Stomach (tissue), 9 donors: Measurements from ENCODE around the gene ROBO2. TPM values are rescaled to one million over a fixed set of nuclear protein-coding genes. Genes with fewer than 3 reads are reported as not detected.

Experiments
- DNase-seq, 2 donors: peaks; one replicate each; pipeline versions ENCODE4 v3.0.0 to v3.0.0-alpha.2; 2013 to 2019
- H3K27ac ChIP-seq, 5 donors: fragments of 200-600 bp in 4 of 5; sonication (generic) in 4 of 5; one replicate each; pipeline ENCODE4 v1.5.1; 2013 to 2019; ENCODE audit warnings: mild to moderate bottlenecking in 1 of 5, moderate library complexity in 1 of 5
- H3K27me3 ChIP-seq, 3 donors: fragments of 200-600 bp; sonication (generic); one replicate each; pipeline ENCODE4 v1.5.1; 2017 to 2019; ENCODE audit warnings: mixed run types in 1 of 3
- H3K36me3 ChIP-seq, 4 donors: fragments of 200-600 bp; sonication (generic); 1 replicate in 3 of 4; 2 replicates in 1 of 4; pipeline ENCODE4 v1.5.1; 2016 to 2019
- H3K4me1 ChIP-seq, 4 donors: fragments of 200-600 bp; sonication (generic); one replicate each; pipeline ENCODE4 v1.5.1; 2016 to 2019
- H3K4me3 ChIP-seq, 4 donors: fragments of 200-600 bp; sonication (generic) in 3 of 4; one replicate each; pipeline ENCODE4 v1.5.1; 2016 to 2019; ENCODE audit warnings: mild to moderate bottlenecking in 1 of 4
- H3K9me3 ChIP-seq, 4 donors: fragments of 200-600 bp; sonication (generic); one replicate each; pipeline ENCODE4 v1.5.1; 2016 to 2019
- EP300 ChIP-seq: sonication (generic); formaldehyde crosslinking; IDR thresholded peaks from one replicate; pipeline ENCODE4 v1.6.1; 2017; ENCODE audit warnings: antibody characterized with exemption
- POLR2A ChIP-seq, 4 donors: fragments of 450-650 bp; IDR thresholded peaks; one replicate each; pipeline ENCODE4 v1.6.1; 2016; ENCODE audit warnings: antibody characterized with exemption in 4 of 4, control low read depth in 2 of 4, mild to moderate bottlenecking in 1 of 4, moderate library complexity in 1 of 4
- POLR2AphosphoS5 ChIP-seq, 3 donors: sonication (generic); formaldehyde crosslinking; IDR thresholded peaks; one replicate each; pipeline ENCODE4 v1.6.1; 2016; ENCODE audit warnings: antibody characterized with exemption in 3 of 3
- WGBS, 5 donors: extraction: QIAGEN DNeasy Blood & Tissue Kit in 3 of 5; methylation state at CpG; one replicate each; pipeline versions ENCODE4 v1.1.5 to v1.1.7; 2013 to 2018; 5-methylcytosine and 5-hydroxymethylcytosine counted together
- intact Hi-C: fragments of 100-400 bp; cut with DNase I; formaldehyde crosslinking; loops from one replicate; pipeline ENCODE4 v1.15.1; 2023; ENCODE audit warnings: low total_unique reads
- polyA plus RNA-seq, 3 donors: library from polyadenylated mRNA; stranded (reverse); fragments of 200-250 nt; gene quantifications; one replicate each; pipeline ENCODE4 v1.2.3, GENCODE V29; 2013
- total RNA-seq, 5 donors: library from RNA; depleted of rRNA; stranded (reverse); fragments of >200 nt; gene quantifications; one replicate each; pipeline versions ENCODE4 v1.1.0 to v1.2.3, GENCODE V29; 2014 to 2016
- TF ChIP-seq, protein P1 (sequence below), 7 experiments: fragments of 450-650 bp in 4 of 7; fragments of 200-600 bp in 3 of 7; sonication (generic) in 3 of 7; IDR thresholded peaks; one replicate each; pipeline ENCODE4 v1.5.1; 2016 to 2019; ENCODE audit warnings: antibody characterized with exemption in 7 of 7, control low read depth in 2 of 7, mild to moderate bottlenecking in 1 of 7
- donor health status: healthy with polysubstance abuse.
- donor health status: Bipolar disorder and iron deficiency.
- donor health status: healthy.

ROBO2 gene
- total and polyA plus RNA-seq, 8 donors = 0.25 to 11.4 (median 0.45) TPM; not detected in 2

DNA sequence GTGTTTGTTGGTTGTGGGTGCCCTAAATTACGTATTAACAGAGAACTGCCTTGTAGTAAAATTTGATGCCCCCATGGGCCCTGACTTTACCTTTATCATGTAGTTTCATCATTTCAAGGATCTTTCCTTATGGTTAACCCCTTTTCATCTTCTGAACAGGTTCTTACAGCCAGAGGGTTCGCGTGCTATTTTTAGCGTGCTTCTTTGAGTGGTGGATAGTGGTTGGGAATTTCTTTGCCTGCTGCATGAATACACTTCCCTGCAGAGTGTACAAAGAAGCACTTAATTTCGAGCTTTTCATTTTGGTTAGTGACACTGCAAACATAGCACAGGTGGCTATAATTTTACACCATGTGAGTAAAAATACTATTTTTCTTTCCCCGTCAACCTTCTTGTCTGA lies 231.8 kb downstream of the ROBO2 start:
- TF ChIP-seq, protein P1, sequence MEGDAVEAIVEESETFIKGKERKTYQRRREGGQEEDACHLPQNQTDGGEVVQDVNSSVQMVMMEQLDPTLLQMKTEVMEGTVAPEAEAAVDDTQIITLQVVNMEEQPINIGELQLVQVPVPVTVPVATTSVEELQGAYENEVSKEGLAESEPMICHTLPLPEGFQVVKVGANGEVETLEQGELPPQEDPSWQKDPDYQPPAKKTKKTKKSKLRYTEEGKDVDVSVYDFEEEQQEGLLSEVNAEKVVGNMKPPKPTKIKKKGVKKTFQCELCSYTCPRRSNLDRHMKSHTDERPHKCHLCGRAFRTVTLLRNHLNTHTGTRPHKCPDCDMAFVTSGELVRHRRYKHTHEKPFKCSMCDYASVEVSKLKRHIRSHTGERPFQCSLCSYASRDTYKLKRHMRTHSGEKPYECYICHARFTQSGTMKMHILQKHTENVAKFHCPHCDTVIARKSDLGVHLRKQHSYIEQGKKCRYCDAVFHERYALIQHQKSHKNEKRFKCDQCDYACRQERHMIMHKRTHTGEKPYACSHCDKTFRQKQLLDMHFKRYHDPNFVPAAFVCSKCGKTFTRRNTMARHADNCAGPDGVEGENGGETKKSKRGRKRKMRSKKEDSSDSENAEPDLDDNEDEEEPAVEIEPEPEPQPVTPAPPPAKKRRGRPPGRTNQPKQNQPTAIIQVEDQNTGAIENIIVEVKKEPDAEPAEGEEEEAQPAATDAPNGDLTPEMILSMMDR (IDR thresholded peaks at IDR 0.05) = no peak
- TF ChIP-seq POLR2AphosphoS5 (IDR thresholded peaks at IDR 0.05) = no peak
- TF ChIP-seq EP300 = no peak
- TF ChIP-seq POLR2A (IDR thresholded peaks at IDR 0.05) = no peak
- Histone ChIP-seq H3K27ac (no peak overlapping the region), H3K36me3 (no peaks in the 10 kb centered on the region), H3K9me3 (no peaks in the 10 kb centered on the region), H3K4me3 (no peak overlapping the region), H3K4me1 (no peaks in the 10 kb centered on the region), H3K27me3 (no peaks in the 10 kb centered on the region)
- no peak for DNase-seq
- intact Hi-C loops = no loop called here
- 82 to 90% (median 87%) methylated on average over 6 of the region's 6 CpGs for WGBS, 5 donors

DNA sequence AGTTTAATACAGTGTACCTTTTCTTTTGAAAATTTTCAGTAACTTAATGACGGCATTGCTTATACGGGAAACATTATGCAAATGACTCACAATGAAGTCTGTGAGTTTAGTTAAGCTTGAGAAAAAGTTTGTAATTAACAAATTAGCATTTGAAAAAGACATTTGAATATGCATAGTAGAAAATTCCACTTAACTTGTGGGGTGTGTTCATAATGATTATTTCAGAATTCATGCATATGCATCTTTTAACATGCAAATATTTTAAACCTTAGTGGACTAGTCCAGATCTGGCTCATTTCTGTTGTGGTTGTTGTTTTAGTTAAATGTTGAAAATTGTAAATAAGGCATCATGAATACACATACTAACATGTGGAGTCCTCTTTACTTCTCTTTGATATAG lies 239.4 kb downstream of the ROBO2 start:
- WGBS, 5 donors = 90 to 98% (median 95%) methylated on average over 2 of the region's 2 CpGs

DNA sequence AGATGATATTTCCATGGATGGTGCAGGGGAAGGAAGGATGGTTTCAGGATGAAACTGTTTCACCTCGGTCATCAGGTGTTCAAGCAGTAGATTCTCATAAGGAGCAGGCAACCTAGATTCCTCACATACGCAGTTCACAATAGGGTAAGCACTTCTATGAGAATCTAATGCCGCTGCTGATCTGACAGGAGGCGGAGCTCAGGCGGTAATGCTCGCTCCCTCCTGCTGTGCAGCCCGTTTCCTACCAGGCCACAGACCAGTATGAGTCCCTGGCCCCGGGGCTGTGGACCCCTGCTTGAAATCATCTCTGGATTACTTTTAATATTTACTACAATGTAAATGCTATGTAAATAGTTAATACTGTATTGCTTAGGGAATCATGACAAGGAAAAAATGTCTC lies 241.8 kb downstream of the ROBO2 start:
- TF ChIP-seq EP300 = no peak

More for the DNA sequence above, 239.4 kb downstream of the ROBO2 start:
- Histone ChIP-seq H3K27ac (no peak overlapping the region), H3K9me3 (no peaks in the 10 kb centered on the region), H3K36me3 (no peaks in the 10 kb centered on the region), H3K4me1 (no peaks in the 10 kb centered on the region), H3K27me3 (no peaks in the 10 kb centered on the region), H3K4me3 (no peak overlapping the region)
- TF ChIP-seq POLR2AphosphoS5 (IDR thresholded peaks at IDR 0.05) (no peak), EP300 (no peak), POLR2A (IDR thresholded peaks at IDR 0.05) (no peak)
- TF ChIP-seq, protein P1 (IDR thresholded peaks at IDR 0.05) = no peak
- intact Hi-C loops = no loop called here
- DNase-seq = no peak

DNA sequence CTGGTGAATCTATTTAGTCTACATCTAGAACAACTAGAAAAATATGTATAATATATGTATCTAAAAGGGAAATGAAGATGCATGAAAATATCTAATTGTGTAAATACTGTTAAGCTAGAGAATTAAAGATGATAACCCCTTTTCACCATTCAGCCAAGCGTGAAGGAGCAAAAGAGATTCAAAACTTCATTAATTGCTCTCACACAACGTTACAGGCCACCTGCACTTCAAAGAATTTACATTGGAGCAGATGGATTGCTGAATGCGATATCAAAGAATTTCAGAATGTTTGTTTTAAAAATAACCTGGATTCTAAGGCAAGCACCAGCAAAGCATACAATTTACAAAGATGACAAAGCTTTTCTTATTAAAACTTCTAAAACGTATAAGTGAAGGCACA lies 243.2 kb downstream of the ROBO2 start:
- Histone ChIP-seq H3K4me1 (no peaks in the 10 kb centered on the region), H3K4me3 (no peak overlapping the region), H3K27me3 (no peaks in the 10 kb centered on the region), H3K36me3 (no peaks in the 10 kb centered on the region), H3K27ac (no peak overlapping the region), H3K9me3 (no peaks in the 10 kb centered on the region)
- no peak for TF ChIP-seq POLR2AphosphoS5 (IDR thresholded peaks at IDR 0.05)
- no peak for TF ChIP-seq POLR2A (IDR thresholded peaks at IDR 0.05)
- TF ChIP-seq, protein P1 (IDR thresholded peaks at IDR 0.05) = no peak
- TF ChIP-seq EP300 = no peak
- no peak for DNase-seq
- intact Hi-C loops = no loop called here
- WGBS, 5 donors = 31 to 59% (median 46%) methylated on average over 4 of the region's 4 CpGs

More for the DNA sequence above, 241.8 kb downstream of the ROBO2 start:
- H3K27me3 ChIP-seq = no peaks in the 10 kb centered on the region
- no peaks in the 10 kb centered on the region for H3K36me3 ChIP-seq
- H3K4me3 ChIP-seq = no peak overlapping the region
- no peak for DNase-seq
- WGBS, 5 donors = 43 to 73% (median 56%) methylated on average over 8 of the region's 8 CpGs
- no peaks in the 10 kb centered on the region for H3K4me1 ChIP-seq
- H3K27ac ChIP-seq = no peak overlapping the region
- H3K9me3 ChIP-seq = no peaks in the 10 kb centered on the region
- intact Hi-C loops = no loop called here

DNA sequence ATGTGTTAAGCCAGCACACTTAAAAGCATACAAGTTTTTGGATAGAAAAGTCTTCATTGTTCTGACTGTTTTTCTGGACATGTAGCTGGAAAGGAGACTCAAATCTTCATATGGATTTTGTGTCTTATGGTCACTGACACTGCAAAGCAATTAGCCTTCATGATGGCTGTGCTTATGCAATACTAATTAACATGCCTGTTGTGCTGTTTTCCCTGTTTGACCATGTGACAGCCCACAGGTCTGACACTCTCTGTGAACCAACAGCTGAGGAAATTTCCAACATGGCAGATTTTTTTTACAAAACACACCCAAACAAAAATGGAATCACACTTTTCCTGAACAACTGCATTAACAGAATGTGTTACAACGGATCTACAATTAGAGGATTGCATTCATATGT lies 248.4 kb downstream of the ROBO2 start:
- H3K36me3 ChIP-seq = no peaks in the 10 kb centered on the region
- WGBS, 5 donors = 65 to 91% (median 85%) methylated on average over 1 of the region's 1 CpG
- DNase-seq = no peak
- H3K9me3 ChIP-seq = no peaks in the 10 kb centered on the region
- H3K27ac ChIP-seq = no peak overlapping the region
- no peak for TF ChIP-seq POLR2AphosphoS5 (IDR thresholded peaks at IDR 0.05)
- no peak for TF ChIP-seq EP300
- TF ChIP-seq POLR2A (IDR thresholded peaks at IDR 0.05) = no peak
- TF ChIP-seq, protein P1 (IDR thresholded peaks at IDR 0.05) = no peak
- H3K27me3 ChIP-seq = no peaks in the 10 kb centered on the region
- H3K4me3 ChIP-seq = no peak overlapping the region
- intact Hi-C loops = no loop called here
- H3K4me1 ChIP-seq = no peaks in the 10 kb centered on the region
